HAP-1 (cell line): ENCODE data around the gene KARS1.

Experiments used
- DNase-seq, 2 experiments: peaks; one replicate each; pipeline ENCODE4 v3.0.0-alpha.2; 2016 to 2020; ENCODE audit warnings: low spot score in 2 of 2
- H3K27me3 ChIP-seq: fragments of 250-450 bp; sonication (Bioruptor Pico); 2 replicates; pipeline ENCODE4 v1.5.1; 2020; ENCODE audit warnings: low read depth, mild to moderate bottlenecking, moderate library complexity
- H3K36me3 ChIP-seq: fragments of 250-450 bp; sonication (Bioruptor Pico); replicated peaks from 2 replicates; pipeline ENCODE4 v1.5.1; 2020; ENCODE audit warnings: mild to moderate bottlenecking
- H3K4me1 ChIP-seq: fragments of 250-450 bp; sonication (Bioruptor Pico); 2 replicates; pipeline ENCODE4 v1.5.1; 2020; ENCODE audit warnings: mild to moderate bottlenecking
- H3K4me3 ChIP-seq: fragments of 250-450 bp; sonication (Bioruptor Pico); 2 replicates; pipeline ENCODE4 v1.5.1; 2020; ENCODE audit warnings: mild to moderate bottlenecking, moderate library complexity
- H3K9me3 ChIP-seq: fragments of 250-450 bp; sonication (Bioruptor Pico); 2 replicates; pipeline ENCODE4 v1.5.1; 2020; ENCODE audit warnings: mild to moderate bottlenecking, moderate library complexity
- in situ Hi-C: fragments of 300-500 bp; cut with MboI; formaldehyde crosslinking; loops from 3 replicates; pipeline ENCODE4 v1.14.3; 2020; ENCODE audit warnings: low sequenced_read_pairs, inconsistent platforms, mixed read lengths

The KARS1 gene

DNA sequence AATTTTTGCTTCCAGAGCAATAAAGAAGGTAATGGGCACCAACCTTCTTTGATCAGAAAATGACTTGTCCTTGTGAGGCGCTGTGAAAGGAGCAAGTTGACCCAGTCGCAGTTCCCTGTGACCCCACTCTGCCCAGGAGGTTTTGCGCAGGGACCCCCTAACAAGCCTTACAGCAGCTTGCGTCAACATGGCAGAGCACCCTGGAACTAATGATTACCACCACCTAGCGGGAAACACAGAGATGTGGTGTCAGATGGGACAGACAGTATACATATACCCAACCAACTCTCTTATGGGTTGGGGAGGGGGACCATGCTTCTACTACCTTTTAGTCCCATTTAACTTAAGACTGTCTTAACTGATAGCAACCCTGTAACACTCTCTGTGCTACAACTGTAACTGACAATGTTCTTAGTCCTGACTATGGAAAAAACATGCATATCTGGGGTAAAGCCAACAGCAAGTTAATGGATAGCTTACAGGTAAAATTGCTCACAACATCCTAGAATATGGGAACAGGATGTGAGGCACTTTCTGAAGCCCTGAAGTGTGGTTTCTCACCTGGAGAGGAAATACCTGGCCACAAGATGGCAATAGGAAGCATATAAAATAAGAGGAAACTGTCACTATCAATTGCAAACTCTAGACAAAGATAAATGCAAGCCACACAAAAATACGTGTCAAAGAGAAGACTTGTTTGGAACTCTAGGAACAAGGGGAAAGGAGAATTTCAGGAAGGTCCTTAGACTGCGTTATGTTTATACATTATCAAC, 3.0 kb downstream of the KARS1 start:
- in situ Hi-C loops: loop anchor here (25.0 kb wide), 1 partner anchor 1543 kb away; the partner anchor contains the start of genes MON1B and SYCE1L
- Histone ChIP-seq H3K9me3 (no peaks in the 10 kb centered on the region), H3K4me3 (no peak overlapping the region), H3K27me3 (no peaks in the 10 kb centered on the region), H3K36me3 (peaks cover 68% of the 10 kb centered on the region), H3K4me1 (peaks cover 5% of the 10 kb centered on the region; the same call in 1 of the 2 replicates)
- DNase-seq: no peak

DNA sequence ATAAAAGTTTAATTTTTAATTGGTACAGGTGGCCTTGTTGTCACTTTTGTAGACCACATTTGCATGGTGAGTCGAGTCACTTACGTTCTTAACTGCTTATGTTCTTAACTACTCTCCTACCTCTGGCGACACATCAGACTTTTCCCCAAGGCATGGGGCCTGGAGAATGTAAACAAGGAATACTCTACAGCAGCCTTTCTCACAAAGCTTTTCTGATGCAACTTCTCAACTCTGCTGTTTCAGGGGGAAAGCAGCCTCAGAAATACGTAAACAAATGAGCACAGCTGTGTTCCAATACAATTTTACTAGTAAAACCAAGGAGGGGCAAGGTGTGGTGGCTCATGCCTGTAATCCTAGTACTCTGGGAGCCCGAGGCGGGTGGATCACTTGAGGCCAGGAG, 6.9 kb downstream of the KARS1 start:
- H3K9me3 ChIP-seq: no peaks in the 10 kb centered on the region
- peaks cover 86% of the 10 kb centered on the region for H3K36me3 ChIP-seq
- H3K27me3 ChIP-seq: no peaks in the 10 kb centered on the region
- DNase-seq: no peak
- no peak overlapping the region for H3K4me3 ChIP-seq
- H3K4me1 ChIP-seq: no peaks in the 10 kb centered on the region; the same call in 1 of the 2 replicates
- in situ Hi-C loops: loop anchor here (25.0 kb wide), 1 partner anchor 1547 kb away; the partner anchor contains the start of genes MON1B and SYCE1L

DNA sequence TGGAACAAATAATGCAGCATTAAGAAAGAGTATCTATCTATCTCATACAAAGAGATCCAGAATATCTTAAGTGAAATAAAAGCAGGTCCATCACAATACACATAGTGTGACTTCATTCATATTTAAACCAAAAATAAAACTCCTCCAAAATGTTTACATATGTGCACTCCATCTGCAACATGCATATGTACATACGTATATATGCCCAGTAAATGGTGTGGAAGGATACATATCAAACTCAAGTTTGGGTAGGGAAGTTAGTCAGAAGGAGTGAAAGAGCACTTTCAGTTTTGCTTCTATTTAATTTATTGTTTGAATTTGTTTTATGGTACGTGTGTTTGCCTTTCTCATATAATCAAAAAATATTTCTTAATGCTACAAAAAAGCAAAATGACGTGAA, 12.4 kb downstream of the KARS1 start:
- peaks cover 89% of the 10 kb centered on the region for H3K36me3 ChIP-seq
- no peaks in the 10 kb centered on the region for H3K27me3 ChIP-seq
- no peak for DNase-seq
- H3K9me3 ChIP-seq: no peaks in the 10 kb centered on the region
- no peaks in the 10 kb centered on the region for H3K4me1 ChIP-seq
- no peak overlapping the region for H3K4me3 ChIP-seq
- in situ Hi-C loops: loop anchor here (25.0 kb wide), 1 partner anchor 1552 kb away; the partner anchor contains the start of genes MON1B and SYCE1L

DNA sequence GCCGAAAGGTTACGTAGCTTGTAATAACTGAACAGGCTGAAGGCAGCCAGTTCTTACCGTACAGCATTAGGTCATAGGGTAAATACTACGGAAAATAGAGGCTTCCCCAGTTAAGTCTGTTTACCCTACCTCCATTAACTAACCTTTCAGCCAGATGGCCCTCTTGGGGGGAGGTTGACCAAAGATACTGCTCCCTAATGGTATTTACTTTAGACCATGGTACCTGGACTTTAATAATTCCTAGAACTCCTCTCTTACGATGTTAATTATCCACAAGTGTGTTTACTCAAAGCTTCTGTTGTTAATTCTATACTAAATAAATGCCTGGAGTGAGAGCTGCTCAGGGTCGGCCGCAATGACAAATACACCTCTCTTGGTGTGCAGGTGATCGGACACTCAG, 14.6 kb downstream of the KARS1 start:
- Histone ChIP-seq H3K27me3 (no peaks in the 10 kb centered on the region), H3K4me1 (peaks cover 3% of the 10 kb centered on the region; the same call in 1 of the 2 replicates), H3K9me3 (no peaks in the 10 kb centered on the region), H3K36me3 (peaks cover 91% of the 10 kb centered on the region), H3K4me3 (no peak overlapping the region)
- in situ Hi-C loops: loop anchor here (25.0 kb wide), 1 partner anchor 1554 kb away; the partner anchor contains the start of genes MON1B and SYCE1L
- DNase-seq: no peak

DNA sequence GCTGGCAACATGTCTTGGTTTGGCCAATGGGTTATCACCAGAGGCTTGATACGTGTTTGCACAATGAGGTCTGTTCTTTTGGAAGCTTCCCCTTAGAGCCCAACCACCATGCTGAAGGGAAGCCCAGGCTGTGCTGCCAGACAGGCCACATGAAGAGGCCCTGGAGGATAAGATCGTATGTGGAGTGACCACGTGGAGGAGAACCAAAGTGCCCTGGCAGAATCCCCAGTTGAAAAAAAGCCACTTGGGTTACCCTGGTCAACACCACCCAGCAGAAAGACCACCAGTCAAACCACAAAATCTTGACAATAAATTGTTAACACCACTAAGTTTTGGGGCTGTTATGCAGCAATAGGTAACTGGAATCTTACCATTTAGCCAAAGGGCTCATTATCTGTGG, 17.4 kb downstream of the KARS1 start:
- DNase-seq: no peak
- Histone ChIP-seq H3K4me3 (no peak overlapping the region), H3K4me1 (peaks cover 3% of the 10 kb centered on the region; the same call in 1 of the 2 replicates), H3K9me3 (no peaks in the 10 kb centered on the region), H3K27me3 (no peaks in the 10 kb centered on the region), H3K36me3 (peaks cover 92% of the 10 kb centered on the region)
- in situ Hi-C loops: loop anchor here (25.0 kb wide), 1 partner anchor 1557 kb away; the partner anchor contains the start of genes MON1B and SYCE1L

DNA sequence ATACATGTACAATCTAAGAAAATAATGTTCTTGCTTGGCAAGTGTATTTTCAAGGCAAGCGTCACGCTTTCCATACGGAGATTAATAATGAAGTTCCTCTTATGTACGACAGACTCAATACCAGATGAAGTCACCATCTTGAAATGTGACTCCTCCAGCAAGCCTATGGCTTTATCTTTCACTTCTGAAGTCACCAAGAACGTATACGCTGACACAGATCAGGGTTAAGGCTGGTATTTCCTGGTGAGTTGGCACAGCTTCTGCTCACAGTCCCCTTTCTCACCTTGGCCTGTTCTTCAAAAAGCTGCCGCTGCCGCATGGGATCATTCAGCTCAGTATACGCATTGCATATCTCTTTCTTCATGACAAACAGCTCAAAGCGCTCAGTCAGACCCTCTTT, 18.3 kb downstream of the KARS1 start:
- no peak for DNase-seq
- Histone ChIP-seq H3K36me3 (peaks cover 83% of the 10 kb centered on the region), H3K9me3 (no peaks in the 10 kb centered on the region), H3K4me3 (no peak overlapping the region), H3K4me1 (peaks cover 3% of the 10 kb centered on the region; the same call in 1 of the 2 replicates), H3K27me3 (no peaks in the 10 kb centered on the region)
- in situ Hi-C loops: loop anchor here (25.0 kb wide), 1 partner anchor 1558 kb away; the partner anchor contains the start of genes MON1B and SYCE1L

DNA sequence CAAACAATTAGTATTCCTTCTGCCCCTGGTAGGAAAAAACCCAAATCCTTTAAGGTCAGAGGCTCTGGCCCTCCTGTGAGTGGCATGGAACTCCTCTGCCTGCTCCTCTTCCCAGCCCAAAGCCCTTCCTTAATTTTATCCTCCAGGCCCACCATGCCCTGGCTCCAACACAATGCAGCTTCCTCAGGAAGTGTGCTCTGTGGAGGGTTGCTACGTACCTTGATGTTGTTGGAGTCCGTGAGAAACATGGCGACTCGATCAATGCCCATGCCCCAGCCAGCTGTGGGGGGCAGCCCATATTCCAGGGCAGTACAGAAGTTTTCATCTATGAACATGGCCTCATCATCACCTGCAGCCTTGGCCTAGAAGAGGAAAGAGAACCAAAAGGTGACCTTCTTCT, 19.1 kb downstream of the KARS1 start:
- H3K9me3 ChIP-seq: no peaks in the 10 kb centered on the region
- no peak for DNase-seq
- H3K4me3 ChIP-seq: no peak overlapping the region
- H3K27me3 ChIP-seq: no peaks in the 10 kb centered on the region
- in situ Hi-C loops: loop anchor here (25.0 kb wide), 1 partner anchor 1559 kb away; the partner anchor contains the start of genes MON1B and SYCE1L
- peaks cover 3% of the 10 kb centered on the region; the same call in 1 of the 2 replicates for H3K4me1 ChIP-seq
- H3K36me3 ChIP-seq: peaks cover 75% of the 10 kb centered on the region

DNA sequence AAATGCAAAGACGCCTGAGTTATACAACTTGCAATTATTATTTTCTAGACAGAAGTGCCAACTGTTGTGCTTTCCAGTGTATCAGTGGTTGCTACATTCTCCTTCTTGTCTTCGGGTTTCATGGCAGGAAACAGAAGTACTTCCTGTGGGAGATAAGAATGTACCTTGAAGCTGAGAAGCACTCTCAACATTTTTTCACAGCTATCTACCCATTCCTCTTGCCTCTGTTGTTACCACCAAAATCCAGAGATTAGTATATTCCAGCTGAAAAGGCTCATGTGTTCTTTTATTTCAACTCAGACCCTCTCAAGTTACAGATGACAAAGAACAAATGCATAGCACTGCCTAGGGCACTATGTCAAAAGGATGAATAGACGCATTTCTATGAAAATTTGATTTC, 19.6 kb downstream of the KARS1 start:
- Histone ChIP-seq H3K27me3 (no peaks in the 10 kb centered on the region), H3K36me3 (peaks cover 72% of the 10 kb centered on the region), H3K4me3 (no peak overlapping the region), H3K4me1 (peaks cover 3% of the 10 kb centered on the region; the same call in 1 of the 2 replicates), H3K9me3 (no peaks in the 10 kb centered on the region)
- DNase-seq: peak in 1 of 2 experiments; percentile 39
- in situ Hi-C loops: loop anchor here (25.0 kb wide), 1 partner anchor 1559 kb away; the partner anchor contains the start of genes MON1B and SYCE1L

DNA sequence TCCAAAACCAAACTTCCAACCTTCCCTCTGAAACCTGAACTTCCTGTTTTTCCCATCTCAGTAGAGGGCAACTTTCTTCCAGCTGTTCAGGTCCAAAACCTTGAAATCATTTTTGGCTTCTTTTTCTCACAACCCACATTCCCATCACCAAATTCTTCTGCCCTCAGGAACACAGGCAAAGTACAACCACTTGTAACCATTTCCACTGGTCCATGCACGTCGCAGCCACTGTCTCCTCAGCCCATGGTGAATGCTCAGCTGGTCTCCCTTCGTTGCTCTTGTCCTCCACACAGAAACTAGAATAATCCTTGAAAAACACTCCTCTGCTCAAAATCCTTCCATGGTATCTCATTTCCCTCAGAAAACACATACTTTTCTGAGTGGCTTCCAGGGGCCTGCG, 20.7 kb downstream of the KARS1 start:
- in situ Hi-C loops: loop anchor here (25.0 kb wide), 1 partner anchor 1560 kb away; the partner anchor contains the start of genes MON1B and SYCE1L
- peaks cover 7% of the 10 kb centered on the region for H3K4me1 ChIP-seq
- DNase-seq: no peak
- H3K9me3 ChIP-seq: no peaks in the 10 kb centered on the region
- H3K36me3 ChIP-seq: peaks cover 61% of the 10 kb centered on the region
- no peak overlapping the region for H3K4me3 ChIP-seq
- no peaks in the 10 kb centered on the region for H3K27me3 ChIP-seq

DNA sequence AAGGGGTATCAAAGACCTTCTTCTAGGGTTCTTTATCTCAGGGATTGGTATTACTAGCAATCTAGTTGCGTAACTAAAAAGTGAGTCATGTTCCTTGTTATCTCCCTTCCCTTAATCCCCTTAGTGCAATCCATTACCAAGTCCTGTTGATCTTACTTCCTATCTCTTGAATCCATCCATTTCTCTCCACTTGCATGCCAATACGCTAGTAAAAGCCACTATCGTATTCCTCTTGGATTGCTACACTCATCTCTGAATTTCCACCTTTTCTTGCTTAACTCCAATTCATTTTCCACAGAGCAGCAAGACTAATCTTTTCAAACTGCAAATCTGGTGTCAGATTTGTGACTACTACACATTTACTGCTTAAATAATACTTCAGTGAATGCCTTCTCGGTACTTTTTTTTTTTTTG, 22.5 kb downstream of the KARS1 start:
- in situ Hi-C loops: loop anchor here (25.0 kb wide), 1 partner anchor 1562 kb away; the partner anchor contains the start of genes MON1B and SYCE1L
- DNase-seq: no peak

DNA sequence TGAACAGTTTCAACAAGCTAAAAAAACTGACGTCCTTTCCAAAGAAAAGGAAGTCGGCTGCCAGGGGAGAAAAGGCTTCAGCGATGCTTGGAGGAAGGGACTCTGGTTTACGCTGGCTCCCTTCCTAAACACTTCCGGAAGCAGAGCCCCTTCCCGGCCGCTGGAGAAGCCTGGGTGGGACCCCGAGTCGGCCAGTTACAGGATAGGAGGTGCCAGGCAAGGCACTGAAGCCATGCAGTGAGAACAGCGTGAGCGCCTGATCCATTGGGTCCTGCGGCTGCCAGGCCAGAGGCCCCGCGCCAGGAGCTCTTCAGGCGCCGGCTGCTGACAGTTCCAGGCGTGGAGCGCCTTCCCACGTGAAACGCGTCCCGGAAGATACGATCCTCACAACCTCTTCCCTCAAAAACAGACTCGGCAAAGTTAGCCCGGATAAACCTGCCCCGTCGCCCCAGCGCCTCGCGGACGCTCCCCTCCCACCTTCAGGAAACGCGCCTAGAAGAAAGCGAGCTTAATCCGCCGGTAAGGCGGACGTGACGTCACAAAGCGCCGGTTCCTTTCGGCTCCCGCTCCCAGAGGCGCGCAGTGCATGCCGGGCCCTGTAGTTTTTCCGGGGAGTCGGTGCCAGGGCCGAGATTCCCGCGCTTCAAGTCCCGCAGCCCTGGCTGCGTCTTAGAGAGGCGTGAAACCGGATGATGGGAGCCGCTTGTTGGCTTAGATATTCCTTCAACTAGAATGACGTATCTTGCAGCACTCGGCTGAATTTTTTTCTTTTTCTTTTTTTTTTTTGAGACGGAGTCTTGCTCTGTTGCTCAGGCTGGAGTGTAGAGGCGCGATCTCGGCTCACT, 24.5 kb downstream of the KARS1 start, which contains the start of gene ADAT1:
Gene ADAT1, minus strand, starts transcription at position 521 of the 845 bp plus-strand sequence. CDS start 2,482 bp downstream, outside the sequence.
- Histone ChIP-seq H3K27me3 (no peaks in the 10 kb centered on the region), H3K36me3 (peaks cover 37% of the 10 kb centered on the region)
- in situ Hi-C loops: no loop called here

More for the DNA sequence above, 22.5 kb downstream of the KARS1 start:
- no peaks in the 10 kb centered on the region for H3K27me3 ChIP-seq
- no peak overlapping the region for H3K4me3 ChIP-seq
- H3K4me1 ChIP-seq: peaks cover 11% of the 10 kb centered on the region
- H3K9me3 ChIP-seq: no peaks in the 10 kb centered on the region
- peaks cover 49% of the 10 kb centered on the region for H3K36me3 ChIP-seq

DNA sequence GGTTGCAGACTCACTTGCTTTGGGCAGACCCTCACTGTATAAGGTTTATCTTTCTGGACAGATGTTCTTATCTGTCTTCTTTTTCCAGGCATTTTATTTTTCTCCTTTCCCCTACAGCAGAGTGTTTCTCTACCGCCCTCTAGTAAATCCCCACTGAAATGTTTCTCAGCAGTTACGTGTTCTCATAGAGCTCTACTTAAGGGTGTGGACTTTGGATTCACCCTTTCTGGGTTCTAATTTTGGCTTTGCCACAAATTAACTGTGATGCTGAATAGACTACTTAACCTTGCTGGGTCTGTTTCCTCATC, 26.3 kb downstream of the KARS1 start:
- Histone ChIP-seq H3K27me3 (no peaks in the 10 kb centered on the region), H3K4me3 (no peak overlapping the region), H3K36me3 (peaks cover 27% of the 10 kb centered on the region), H3K4me1 (peaks cover 8% of the 10 kb centered on the region), H3K9me3 (no peaks in the 10 kb centered on the region)
- in situ Hi-C loops: no loop called here
- DNase-seq: peak in 1 of 2 experiments; percentile 36

More for the DNA sequence above, 24.5 kb downstream of the KARS1 start, which contains the start of gene ADAT1:
- H3K4me3 ChIP-seq: peak within 1 kb of the TSS; percentile 72
- no peaks in the 10 kb centered on the region for H3K9me3 ChIP-seq
- peaks cover 8% of the 10 kb centered on the region for H3K4me1 ChIP-seq
- DNase-seq: peak; percentile 96 to 98
